GM12878 (cell line): ENCODE data around the gene CYSRT1. TPM values are rescaled to one million over a fixed set of nuclear protein-coding genes. Genes with fewer than 3 reads are reported as not detected.

Source experiments
- ATAC-seq: fragments of 200-7000 bp; cut with Tn5 transposase; 3 replicates; pipeline ENCODE4 v1.9.1; 2020; ENCODE audit warnings: mild to moderate bottlenecking, moderate library complexity
- Bru-seq: library from RNA; stranded (reverse); fragments of 400-500 nt; gene quantifications from one replicate; lab custom pipeline; 2021; lab: Mats Ljungman, UMichigan
- BruChase-seq, 2 experiments: library from RNA; stranded (reverse); fragments of 400-500 nt; gene quantifications; one replicate each; lab custom pipeline; 2021; lab: Mats Ljungman, UMichigan
- BruUV-seq: library from RNA; stranded (reverse); fragments of 400-500 nt; replicated peaks from 2 replicates; lab custom pipeline; 2021; lab: Mats Ljungman, UMichigan
- CTCF ChIA-PET: fragments of 300-600 bp; sonication (Branson Sonifier 250); formaldehyde crosslinking; extraction: SDS; loops from one replicate; lab custom pipeline; 2021; ENCODE audit warnings: inconsistent platforms; lab: Yijun Ruan, JAX
- POLR2A ChIA-PET: fragments of 350-600 bp; formaldehyde crosslinking; extraction: SDS; loops from one replicate; lab custom pipeline; 2021; ENCODE audit warnings: inconsistent platforms; lab: Charles Lee
- RAD21 ChIA-PET: fragments of 300-600 bp; sonication (Branson Sonifier 250); formaldehyde crosslinking; loops from one replicate; lab custom pipeline; 2023; ENCODE audit warnings: antibody characterized with exemption; ENCODE audit not compliant: unreplicated experiment; lab: Charles Lee
- SMC1A ChIA-PET: fragments of 300-600 bp; sonication (Branson Sonifier 250); formaldehyde crosslinking; loops from one replicate; lab custom pipeline; 2023; ENCODE audit not compliant: unreplicated experiment, uncharacterized antibody; lab: Charles Lee
- DNase-seq: peaks from one replicate; pipeline ENCODE4 v3.0.0-alpha.2; 2011; ENCODE audit warnings: low read depth, low spot score
- FAIRE-seq: peaks from 3 replicates; lab custom pipeline; 2011; peaks lifted over from hg19 to GRCh38; lab: Jason Lieb, UNC
- H2AFZ ChIP-seq: 2 replicates; pipeline ENCODE4 v1.6.0; 2011; ENCODE audit warnings: low read depth, low read length, control low read depth; ENCODE audit not compliant: control insufficient read depth
- H3K27ac ChIP-seq: 2 replicates; pipeline ENCODE4 v1.5.1; 2011; ENCODE audit warnings: control low read depth; ENCODE audit not compliant: control insufficient read depth, insufficient read depth
- H3K27me3 ChIP-seq, 2 experiments: replicated peaks in 1 of 2; 2 replicates each; pipeline versions ENCODE4 v1.6.0 to v1.6.1; 2011; ENCODE audit warnings: low read length in 1 of 2; ENCODE audit not compliant: control insufficient read depth in 2 of 2, insufficient read depth in 2 of 2
- H3K36me3 ChIP-seq, 2 experiments: 2 replicates each; pipeline ENCODE4 v1.5.1; 2011; ENCODE audit warnings: low read length in 1 of 2; ENCODE audit not compliant: control insufficient read depth in 2 of 2, insufficient read depth in 2 of 2
- H3K4me1 ChIP-seq: 2 replicates; pipeline ENCODE4 v1.6.1; 2011; ENCODE audit warnings: mild to moderate bottlenecking, low read length, moderate library complexity, mixed read lengths; ENCODE audit not compliant: control insufficient read depth, insufficient read depth
- H3K4me2 ChIP-seq: 2 replicates; pipeline ENCODE4 v1.6.0; 2011; ENCODE audit warnings: control low read depth; ENCODE audit not compliant: control insufficient read depth, insufficient read depth
- H3K4me3 ChIP-seq: fragments of 200-600 bp; sonication (generic); 2 replicates; pipeline ENCODE4 v1.5.1; 2016
- H3K79me2 ChIP-seq: 2 replicates; pipeline ENCODE4 v1.6.0; 2011; ENCODE audit warnings: low read length; ENCODE audit not compliant: control insufficient read depth, insufficient read depth
- H3K9ac ChIP-seq: 2 replicates; pipeline ENCODE4 v1.8.0; 2011; ENCODE audit warnings: low read length, control low read depth, mixed read lengths; ENCODE audit not compliant: control insufficient read depth, insufficient read depth
- H3K9me3 ChIP-seq: replicated peaks from 3 replicates; pipeline ENCODE4 v1.5.1; 2011; ENCODE audit warnings: mild to moderate bottlenecking, low read length; ENCODE audit not compliant: control insufficient read depth, insufficient read depth
- H4K20me1 ChIP-seq: 2 replicates; pipeline ENCODE4 v1.6.0; 2011; ENCODE audit not compliant: control insufficient read depth, insufficient read depth
- NR2F1 ChIP-seq: fragments of 450-650 bp; conservative IDR thresholded peaks from 2 replicates; pipeline ENCODE4 v1.6.1; 2017; ENCODE audit warnings: mild to moderate bottlenecking
- YBX1 ChIP-seq: fragments of 450-650 bp; IDR thresholded peaks from 2 replicates; pipeline ENCODE4 v1.6.1; 2016; ENCODE audit warnings: antibody characterized with exemption
- WGBS: methylation state at CpG from one replicate; pipeline ENCODE4 v1.1.6; 2016; ENCODE audit warnings: low lambda C conversion rate; ENCODE audit not compliant: insufficient replicate concordance, insufficient coverage; ENCODE audit errors: missing lambda C conversion rate; 5-methylcytosine and 5-hydroxymethylcytosine counted together
- in situ Hi-C: fragments of 300-500 bp; cut with MboI; formaldehyde crosslinking; loops from 9 replicates; pipeline ENCODE4 v1.14.3; 2018; ENCODE audit warnings: mixed read lengths
- intact Hi-C: fragments of 100-400 bp; cut with micrococcal nuclease; formaldehyde crosslinking; loops from one replicate; pipeline ENCODE4 v1.14.2; 2022; ENCODE audit not compliant: unreplicated experiment
- long read RNA-seq, 2 experiments: library from polyadenylated mRNA; unstranded; transcript quantifications; one replicate each; pipeline ENCODE4 v2.0.0, GENCODE V29; 2019 to 2020
- polyA minus RNA-seq, 3 experiments: library from RNA; depleted of rRNA, polyadenylated mRNA; stranded (reverse); fragments of >200 nt; gene quantifications; 2 replicates each; pipeline ENCODE4 v1.2.3, GENCODE V29; 2011
- polyA plus RNA-seq, 11 experiments: library from polyadenylated mRNA; depleted of rRNA in 4 of 11; unstranded in 6 of 11; stranded (reverse) in 5 of 11; fragments of >200 nt; fragmentation: Nextera tagmentation in 4 of 11; fragmentation: Illumina TruSeq in 1 of 11; extraction: Ambion mirVana in 4 of 11; extraction: Trizol in 1 of 11; gene quantifications; 1 replicate in 1 of 11; 2 replicates in 10 of 11; pipeline versions ENCODE4 v1.2.1 to v1.2.3, GENCODE V29; 2011 to 2016; ENCODE audit warnings: inconsistent platforms in 2 of 11, missing spikeins in 2 of 11, low read depth in 1 of 11
- total RNA-seq, 4 experiments: library from RNA; depleted of rRNA in 3 of 4; stranded (reverse); fragments of >200 nt in 3 of 4; fragmentation: Illumina TruSeq in 1 of 4; extraction: Trizol in 1 of 4; gene quantifications; 2 replicates each; pipeline versions ENCODE4 v1.2.1 to v1.2.3, GENCODE V29; 2013 to 2021

Gene CYSRT1
- 1.2 and 1.5 TPM in 2 replicates for total RNA-seq (2013; cell fraction: nucleolus; rRNA removed)
- total RNA-seq (2014; rRNA removed) (1.9 and 2.8 TPM in 2 replicates), total RNA-seq (2014; rRNA removed; fragmentation: Illumina TruSeq; extraction: Trizol) (0.46 and 0.67 TPM in 2 replicates), total RNA-seq (2021) (0.97 and 1.6 TPM in 2 replicates), polyA plus RNA-seq (2011; rRNA removed) (0.58 and 0.73 TPM in 2 replicates), polyA plus RNA-seq (2014; fragmentation: Illumina TruSeq; extraction: Trizol) (0.34 TPM in 1 of 2 replicates, not detected in the other), polyA plus RNA-seq (2014; fragmentation: Nextera tagmentation; extraction: Ambion mirVana) (under 1 TPM in 1 of 2 experiments, not detected in 1; 0.24 TPM), polyA plus RNA-seq (2014; rRNA removed) (2.8 and 3.1 TPM in 2 replicates), polyA plus RNA-seq (2016; fragmentation: Nextera tagmentation; extraction: Ambion mirVana) (1 to 10 TPM; 3.0 to 3.6 TPM), polyA minus RNA-seq (2011; rRNA and poly(A)+ RNA removed) (0.37 and 0.77 TPM in 2 replicates), Bru-seq, nascent RNA (percentile 42 among the genes with signal in this experiment), BruChase-seq, experiment 1, labeled RNA remaining after a 6-hour chase (percentile 42 among the genes with signal in this experiment), BruChase-seq, experiment 2, labeled RNA remaining after a 2-hour chase (percentile 36 among the genes with signal in this experiment)
- polyA plus RNA-seq (2011; ENCODE audit: low read depth), result not detected
- 1.3 and 3.0 TPM in 2 replicates for polyA plus RNA-seq (2011; cell fraction: cytosol; rRNA removed)
- 2.5 and 4.4 TPM in 2 replicates for polyA plus RNA-seq (2011; cell fraction: nucleus; rRNA removed)
- polyA plus RNA-seq (2012), result 0.47 and 0.76 TPM in 2 replicates
- polyA minus RNA-seq (2011; cell fraction: cytosol; rRNA and poly(A)+ RNA removed), result 0.73 TPM in 1 of 2 replicates, not detected in the other
- 0.73 and 1.8 TPM in 2 replicates for polyA minus RNA-seq (2011; cell fraction: nucleus; rRNA and poly(A)+ RNA removed)
- long read RNA-seq, experiment 1, result 0 reads
- long read RNA-seq, experiment 2, result 0 reads

GRCh38 chr9:137224830-137225694 lies at the start of gene CYSRT1:
Gene CYSRT1, plus strand, starts transcription at chr9:137225174. Its CDS starts 448 bp downstream, at chr9:137225622.
- no peaks in the 10 kb centered on the region for H3K27me3 ChIP-seq
- DNase-seq, result no peak
- no peaks in the 10 kb centered on the region for H3K79me2 ChIP-seq
- in situ Hi-C loops (loop anchor here (5.0 kb wide), 1 partner anchor 103 kb away; no protein-coding TSS in a partner anchor), intact Hi-C loops (loop anchor here (5.0 to 10.0 kb wide), 2 partner anchors 38 to 180 kb away; partner anchors contain the start of genes ANAPC2, NPDC1 and SSNA1)
- WGBS, result 27% methylated on average over 22 of the region's 23 CpGs
- ChIA-PET SMC1A (interaction anchor here (0.6 to 3.3 kb wide), 8 partner anchors 12 to 129 kb away, joined by 3 to 18 read pairs (median 3); partner anchors contain the start of gene TPRN), CTCF (interaction anchor here (0.8 to 6.4 kb wide), 7 partner anchors 14 to 176 kb away, joined by 3 to 52 read pairs (median 13); partner anchors contain the start of genes ANAPC2, SAPCD2, SSNA1 and TUBB4B), POLR2A (interaction anchor here (0.9 to 5.5 kb wide), 11 partner anchors 10 to 154 kb away, joined by 3 to 68 read pairs (median 6); partner anchors contain the start of genes ANAPC2, NDOR1, SAPCD2 and SSNA1), RAD21 (interaction anchor here (0.8 to 3.5 kb wide), 8 partner anchors 12 to 157 kb away, joined by 3 to 34 read pairs (median 4); no protein-coding TSS in a partner anchor)
- no peaks in the 10 kb centered on the region for H3K36me3 ChIP-seq
- BruUV-seq, result no TSS peak
- peaks cover 16% of the 10 kb centered on the region for H3K4me1 ChIP-seq
- peak within 1 kb of the TSS; percentile 93 for H3K4me3 ChIP-seq
- H2AFZ ChIP-seq, result peak within 1 kb of the TSS; percentile 85; the same call in 1 of the 2 replicates
- H3K9me3 ChIP-seq, result no peaks in the 10 kb centered on the region
- peak within 1 kb of the TSS; percentile 79 for H3K9ac ChIP-seq
- no peak for FAIRE-seq
- peak within 1 kb of the TSS; percentile 73 for H3K27ac ChIP-seq
- no peak for TF ChIP-seq YBX1
- 0 out of 2 replicates have a peak, but pooled peaks have one; percentile 33 for TF ChIP-seq NR2F1
- H3K4me2 ChIP-seq, result peak within 1 kb of the TSS; percentile 85
- ATAC-seq, result no peak
- H4K20me1 ChIP-seq, result no peaks in the 10 kb centered on the region
